ENCODE results near the gene OR11L1. TPM values are rescaled to one million over a fixed set of nuclear protein-coding genes. Genes with fewer than 3 reads are reported as not detected.
A peak's percentile ranks its signal among the peaks of the same experiment; 100 is the strongest.

OR11L1 gene
- total RNA-seq, 4 donors from 2014 or later: not detected

DNA sequence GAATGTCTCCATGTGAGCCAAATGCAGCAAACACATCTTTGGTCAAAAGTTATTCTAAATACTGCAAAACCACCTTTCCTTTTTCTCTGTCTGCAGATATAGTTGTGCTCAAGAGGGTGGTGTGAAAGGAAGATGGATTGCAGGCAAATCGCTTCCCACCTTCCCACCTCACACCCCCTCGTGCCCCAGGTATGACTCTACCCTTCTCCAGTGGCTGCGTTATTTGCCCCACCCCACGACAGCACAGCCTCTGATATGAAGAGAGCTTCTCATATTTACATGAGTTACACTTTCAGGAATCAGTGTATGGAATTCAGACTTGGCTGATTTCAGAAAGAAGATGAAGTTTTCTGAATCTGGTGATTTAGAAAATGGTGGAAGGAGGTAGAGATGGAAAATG lies 21.1 kb upstream of the OR11L1 start:
- Histone ChIP-seq H3K9me3 (no peaks in the 10 kb centered on the region), H3K4me1 (peaks cover 0 to 3% (median 1%) of the 10 kb centered on the region in 4 donors), H3K27ac (replicated peaks in 1 of 4) (no peak overlapping the region), H3K4me3 (no peak overlapping the region), H3K36me3 (peaks cover 0 to 38% (median 0%) of the 10 kb centered on the region in 4 donors), H3K27me3 (peaks cover 0 to 14% (median 2%) of the 10 kb centered on the region in 4 donors)
- intact Hi-C loops (cut with DNase I): no loop called here
- TF ChIP-seq POLR2A (IDR thresholded peaks at IDR 0.05; ENCODE audit: low read depth): no peak
- TF ChIP-seq, protein P1, sequence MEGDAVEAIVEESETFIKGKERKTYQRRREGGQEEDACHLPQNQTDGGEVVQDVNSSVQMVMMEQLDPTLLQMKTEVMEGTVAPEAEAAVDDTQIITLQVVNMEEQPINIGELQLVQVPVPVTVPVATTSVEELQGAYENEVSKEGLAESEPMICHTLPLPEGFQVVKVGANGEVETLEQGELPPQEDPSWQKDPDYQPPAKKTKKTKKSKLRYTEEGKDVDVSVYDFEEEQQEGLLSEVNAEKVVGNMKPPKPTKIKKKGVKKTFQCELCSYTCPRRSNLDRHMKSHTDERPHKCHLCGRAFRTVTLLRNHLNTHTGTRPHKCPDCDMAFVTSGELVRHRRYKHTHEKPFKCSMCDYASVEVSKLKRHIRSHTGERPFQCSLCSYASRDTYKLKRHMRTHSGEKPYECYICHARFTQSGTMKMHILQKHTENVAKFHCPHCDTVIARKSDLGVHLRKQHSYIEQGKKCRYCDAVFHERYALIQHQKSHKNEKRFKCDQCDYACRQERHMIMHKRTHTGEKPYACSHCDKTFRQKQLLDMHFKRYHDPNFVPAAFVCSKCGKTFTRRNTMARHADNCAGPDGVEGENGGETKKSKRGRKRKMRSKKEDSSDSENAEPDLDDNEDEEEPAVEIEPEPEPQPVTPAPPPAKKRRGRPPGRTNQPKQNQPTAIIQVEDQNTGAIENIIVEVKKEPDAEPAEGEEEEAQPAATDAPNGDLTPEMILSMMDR (IDR thresholded peaks at IDR 0.05): no peak
- TF ChIP-seq EP300 (IDR thresholded peaks at IDR 0.05): no peak
- no peak for TF ChIP-seq POLR2AphosphoS5 (IDR thresholded peaks at IDR 0.05)
- no peak for DNase-seq (ENCODE audit: extremely low spot score)
- 88% methylated on average over 4 of the region's 4 CpGs for WGBS

DNA sequence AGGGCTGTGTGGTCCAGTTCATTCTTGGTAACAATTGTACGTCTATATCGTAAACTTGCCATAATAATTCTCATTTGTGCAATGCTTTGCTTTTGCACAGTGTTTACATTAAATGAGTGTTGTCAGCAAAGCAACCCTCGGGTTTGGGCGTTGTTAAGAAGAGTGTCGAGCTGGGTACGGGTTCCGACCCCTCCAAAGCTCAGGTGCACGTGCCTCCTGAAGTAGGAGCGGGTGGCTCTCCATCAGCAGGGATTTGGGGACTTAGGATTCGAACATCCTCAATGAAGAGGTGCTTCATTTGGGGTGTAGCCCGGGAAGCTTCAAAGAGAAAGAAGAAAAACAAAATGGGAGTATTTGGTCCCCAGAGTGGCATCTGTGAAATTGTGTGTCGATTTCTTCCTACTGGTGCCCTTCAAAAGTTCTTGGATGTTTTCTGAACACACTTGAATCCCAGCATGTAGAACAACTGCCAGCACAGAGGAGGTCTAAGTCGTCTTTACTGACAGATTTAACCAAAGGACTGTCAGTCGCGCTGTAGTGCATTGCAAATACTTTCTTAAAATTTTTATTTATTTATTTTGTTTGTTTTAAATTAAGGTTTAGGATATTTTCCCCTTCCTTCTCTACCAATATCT lies 16.4 kb upstream of the OR11L1 start:
- 34% methylated on average over 15 of the region's 15 CpGs for WGBS
- no peak overlapping the region for H3K27ac ChIP-seq (replicated peaks in 1 of 4)
- intact Hi-C loops (cut with DNase I): no loop called here
- H3K36me3 ChIP-seq: peaks cover 0 to 16% (median 0%) of the 10 kb centered on the region in 4 donors
- peak overlapping the region; percentile 40 to 73 (median 49) for H3K4me3 ChIP-seq
- TF ChIP-seq POLR2AphosphoS5 (IDR thresholded peaks at IDR 0.05) (no peak), POLR2A (IDR thresholded peaks at IDR 0.05; ENCODE audit: low read depth) (no peak), EP300 (IDR thresholded peaks at IDR 0.05) (no peak)
- TF ChIP-seq, protein P1 (IDR thresholded peaks at IDR 0.05): no peak
- H3K27me3 ChIP-seq: peaks cover 0 to 44% (median 6%) of the 10 kb centered on the region in 4 donors
- H3K4me1 ChIP-seq: peaks cover 0 to 14% (median 12%) of the 10 kb centered on the region in 4 donors
- DNase-seq (ENCODE audit: extremely low spot score): no peak
- H3K9me3 ChIP-seq: no peaks in the 10 kb centered on the region

DNA sequence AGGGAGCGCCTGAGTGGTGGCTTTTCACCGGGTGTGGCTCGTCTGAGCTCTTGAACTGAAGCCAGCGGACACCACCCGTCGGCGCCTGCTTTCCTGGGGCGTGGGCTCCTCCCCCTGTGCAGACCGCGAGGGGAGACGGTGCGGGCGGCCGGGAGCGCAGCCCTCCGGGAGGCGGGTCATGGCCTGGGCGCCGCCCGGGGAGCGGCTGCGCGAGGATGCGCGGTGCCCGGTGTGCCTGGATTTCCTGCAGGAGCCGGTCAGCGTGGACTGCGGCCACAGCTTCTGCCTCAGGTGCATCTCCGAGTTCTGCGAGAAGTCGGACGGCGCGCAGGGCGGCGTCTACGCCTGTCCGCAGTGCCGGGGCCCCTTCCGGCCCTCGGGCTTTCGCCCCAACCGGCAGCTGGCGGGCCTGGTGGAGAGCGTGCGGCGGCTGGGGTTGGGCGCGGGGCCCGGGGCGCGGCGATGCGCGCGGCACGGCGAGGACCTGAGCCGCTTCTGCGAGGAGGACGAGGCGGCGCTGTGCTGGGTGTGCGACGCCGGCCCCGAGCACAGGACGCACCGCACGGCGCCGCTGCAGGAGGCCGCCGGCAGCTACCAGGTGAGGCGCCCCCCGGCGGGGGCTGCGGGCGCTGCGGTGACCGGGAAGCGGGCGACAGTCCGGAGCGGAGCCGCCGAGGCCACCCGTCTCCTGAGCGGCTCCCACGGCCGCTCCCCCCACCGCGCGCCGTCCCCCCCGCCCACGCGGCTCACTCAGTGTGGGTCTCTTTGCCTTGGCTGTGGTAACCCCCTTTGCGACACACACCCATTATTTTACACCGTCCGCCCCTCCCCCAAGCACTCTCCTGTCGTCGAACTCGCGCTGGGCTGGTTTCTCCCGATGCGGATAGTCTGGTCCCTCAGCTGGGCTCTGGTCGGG lies 15.6 kb upstream of the OR11L1 start, which contains the start of gene TRIM58:
TRIM58 (plus strand) TSS at position 119 of the 916 bp plus-strand sequence; CDS start at position 179, 60 bp downstream.
- Histone ChIP-seq H3K9me3 (no peaks in the 10 kb centered on the region), H3K27me3 (peaks cover 0 to 44% (median 6%) of the 10 kb centered on the region in 4 donors), H3K36me3 (peaks cover 0 to 10% (median 0%) of the 10 kb centered on the region in 4 donors), H3K4me3 (peak within 1 kb of the TSS; percentile 40 to 73 (median 49)), H3K27ac (replicated peaks in 1 of 4) (peak within 1 kb of the TSS in 1 of 4 donors; percentile 71), H3K4me1 (peaks cover 0 to 14% (median 12%) of the 10 kb centered on the region in 4 donors)
- TF ChIP-seq POLR2A (IDR thresholded peaks at IDR 0.05; ENCODE audit: low read depth) (no peak), POLR2AphosphoS5 (IDR thresholded peaks at IDR 0.05) (peak in 1 of 2 donors; percentile 19)
- DNase-seq (ENCODE audit: extremely low spot score): no peak
- intact Hi-C loops (cut with DNase I): no loop called here
- 2% methylated on average over 10 of the region's 109 CpGs for WGBS

DNA sequence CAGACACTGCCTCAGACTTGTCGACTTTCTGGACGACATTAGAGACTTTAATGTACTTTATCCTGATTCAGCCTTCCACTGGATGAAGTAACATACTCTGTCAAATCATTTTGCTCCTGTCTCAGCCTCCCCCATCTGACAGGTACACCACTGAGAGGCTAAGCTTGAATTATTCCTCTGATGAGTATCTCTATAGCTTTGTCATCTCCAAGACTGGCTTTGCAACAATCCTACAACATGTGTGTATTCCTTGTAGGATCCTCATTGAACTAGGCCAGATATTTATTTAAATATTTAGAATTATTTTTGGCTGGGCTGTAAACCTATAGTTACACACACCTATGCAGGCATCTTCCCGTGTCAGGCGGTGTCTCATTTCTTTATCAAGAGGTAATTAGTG lies 14.2 kb upstream of the OR11L1 start:
- Histone ChIP-seq H3K36me3 (no peaks in the 10 kb centered on the region), H3K4me1 (peaks cover 0 to 14% (median 12%) of the 10 kb centered on the region in 4 donors), H3K4me3 (no peak overlapping the region), H3K9me3 (no peaks in the 10 kb centered on the region), H3K27me3 (peaks cover 0 to 44% (median 6%) of the 10 kb centered on the region in 4 donors), H3K27ac (replicated peaks in 1 of 4) (no peak overlapping the region)
- TF ChIP-seq POLR2AphosphoS5 (IDR thresholded peaks at IDR 0.05): no peak
- no peak for TF ChIP-seq EP300 (IDR thresholded peaks at IDR 0.05)
- no peak for TF ChIP-seq POLR2A (IDR thresholded peaks at IDR 0.05; ENCODE audit: low read depth)
- TF ChIP-seq, protein P1 (IDR thresholded peaks at IDR 0.05): no peak
- WGBS: 83% methylated on average over 4 of the region's 4 CpGs
- intact Hi-C loops (cut with DNase I): no loop called here
- no peak for DNase-seq (ENCODE audit: extremely low spot score)

Data from esophagus muscularis mucosa (tissue), 4 donors.